ENCODE results near the gene C20orf202.

C20orf202 gene

GRCh38 chr20:1209447-1210387 lies 6.5 kb downstream of the C20orf202 start:
- DNase-seq (ENCODE audit: low read depth), result no peak
- no peak for TF ChIP-seq MYC (IDR thresholded peaks at IDR 0.05; ENCODE audit: low read depth, low read length)
- no peak for TF ChIP-seq MAX (IDR thresholded peaks at IDR 0.05; ENCODE audit: low read depth, low read length)
- TF ChIP-seq POLR2A (IDR thresholded peaks at IDR 0.05; ENCODE audit: extremely low read depth, insufficient read length), result no peak
- TF ChIP-seq CTCF (IDR thresholded peaks at IDR 0.05; ENCODE audit: low read depth, low read length), result no peak

GRCh38 chr20:1210501-1210900 lies 7.2 kb downstream of the C20orf202 start:
- TF ChIP-seq CTCF (IDR thresholded peaks at IDR 0.05; ENCODE audit: low read depth, low read length), result no peak
- no peak for TF ChIP-seq MAX (IDR thresholded peaks at IDR 0.05; ENCODE audit: low read depth, low read length)
- no peak for TF ChIP-seq POLR2A (IDR thresholded peaks at IDR 0.05; ENCODE audit: extremely low read depth, insufficient read length)
- no peak for TF ChIP-seq MYC (IDR thresholded peaks at IDR 0.05; ENCODE audit: low read depth, low read length)
- H3K4me3 ChIP-seq (ENCODE audit: low read depth, low read length), result no peak overlapping the region
- no peak for DNase-seq (ENCODE audit: low read depth)

More at GRCh38 chr20:1209447-1210387, 6.5 kb downstream of the C20orf202 start:
- no peak overlapping the region for H3K4me3 ChIP-seq (ENCODE audit: low read depth, low read length)

- TF ChIP-seq POLR2A (IDR thresholded peaks at IDR 0.05; ENCODE audit: extremely low read depth, insufficient read length) (no peak), MAX (IDR thresholded peaks at IDR 0.05; ENCODE audit: low read depth, low read length) (no peak), CTCF (IDR thresholded peaks at IDR 0.05; ENCODE audit: low read depth, low read length) (no peak), MYC (IDR thresholded peaks at IDR 0.05; ENCODE audit: low read depth, low read length) (no peak)
- no peak overlapping the region for H3K4me3 ChIP-seq (ENCODE audit: low read depth, low read length)
- DNase-seq (ENCODE audit: low read depth), result no peak
Measured at GRCh38 chr20:1212023-1212422, 8.8 kb downstream of the C20orf202 start.

GRCh38 chr20:1212607-1213396 lies 9.5 kb downstream of the C20orf202 start:
- peak; percentile 80 for DNase-seq (ENCODE audit: low read depth)
- no peak overlapping the region for H3K4me3 ChIP-seq (ENCODE audit: low read depth, low read length)
- TF ChIP-seq MYC (IDR thresholded peaks at IDR 0.05; ENCODE audit: low read depth, low read length) (peak; percentile 51; the same call in 1 of the 2 replicates), MAX (IDR thresholded peaks at IDR 0.05; ENCODE audit: low read depth, low read length) (peak; percentile 49), CTCF (IDR thresholded peaks at IDR 0.05; ENCODE audit: low read depth, low read length) (peak; percentile 89), POLR2A (IDR thresholded peaks at IDR 0.05; ENCODE audit: extremely low read depth, insufficient read length) (no peak)

- TF ChIP-seq POLR2A (IDR thresholded peaks at IDR 0.05; ENCODE audit: extremely low read depth, insufficient read length) (no peak), MYC (IDR thresholded peaks at IDR 0.05; ENCODE audit: low read depth, low read length) (no peak), CTCF (IDR thresholded peaks at IDR 0.05; ENCODE audit: low read depth, low read length) (no peak), MAX (IDR thresholded peaks at IDR 0.05; ENCODE audit: low read depth, low read length) (no peak)
- no peak for DNase-seq (ENCODE audit: low read depth)
- H3K4me3 ChIP-seq (ENCODE audit: low read depth, low read length), result no peak overlapping the region
Measured at GRCh38 chr20:1214838-1215261, 11.6 kb downstream of the C20orf202 start.

Data from NB4 (cell line).